IPS-15b (cell line): ENCODE results near the gene ZFHX3.

Experiments used
- H3K27me3 ChIP-seq: one replicate; pipeline ENCODE4 v1.6.1; 2013; ENCODE audit warnings: low read length; ENCODE audit not compliant: control insufficient read depth, insufficient read depth
- H3K36me3 ChIP-seq: one replicate; pipeline ENCODE4 v1.6.1; 2013; ENCODE audit warnings: low read length; ENCODE audit not compliant: control insufficient read depth, insufficient read depth
- H3K4me1 ChIP-seq: one replicate; pipeline ENCODE4 v1.6.1; 2013; ENCODE audit warnings: mild to moderate bottlenecking, low read length; ENCODE audit not compliant: control insufficient read depth, insufficient read depth
- H3K4me3 ChIP-seq: one replicate; pipeline ENCODE4 v1.5.1; 2013; ENCODE audit warnings: low read depth, low read length
- H3K9ac ChIP-seq: one replicate; pipeline ENCODE4 v1.6.1; 2013; ENCODE audit warnings: low read depth, mild to moderate bottlenecking, low read length
- H3K9me3 ChIP-seq: one replicate; pipeline ENCODE4 v1.6.1; 2013; ENCODE audit warnings: mild to moderate bottlenecking, low read length; ENCODE audit not compliant: control insufficient read depth, insufficient read depth

ZFHX3 gene

GRCh38 chr16:72932677-72933335 is 115.1 kb downstream of the ZFHX3 start:
- peaks cover 10% of the 10 kb centered on the region for H3K4me1 ChIP-seq

GRCh38 chr16:72932050-72932449 is 115.9 kb downstream of the ZFHX3 start:
- Histone ChIP-seq H3K4me3 (no peak overlapping the region), H3K4me1 (peaks cover 6% of the 10 kb centered on the region), H3K9me3 (no peaks in the 10 kb centered on the region), H3K36me3 (no peaks in the 10 kb centered on the region), H3K9ac (no peak overlapping the region), H3K27me3 (no peaks in the 10 kb centered on the region)

More at GRCh38 chr16:72932677-72933335, 115.1 kb downstream of the ZFHX3 start:
- H3K27me3 ChIP-seq: no peaks in the 10 kb centered on the region
- H3K9me3 ChIP-seq: no peaks in the 10 kb centered on the region
- H3K9ac ChIP-seq: no peak overlapping the region
- no peak overlapping the region for H3K4me3 ChIP-seq
- H3K36me3 ChIP-seq: no peaks in the 10 kb centered on the region

- Histone ChIP-seq H3K4me3 (no peak overlapping the region), H3K27me3 (no peaks in the 10 kb centered on the region), H3K9ac (no peak overlapping the region), H3K36me3 (peaks cover 3% of the 10 kb centered on the region), H3K4me1 (peaks cover 3% of the 10 kb centered on the region), H3K9me3 (no peaks in the 10 kb centered on the region)
Observed at GRCh38 chr16:72930396-72930795, 117.5 kb downstream of the ZFHX3 start.

GRCh38 chr16:72928090-72928981 is 119.6 kb downstream of the ZFHX3 start:
- no peaks in the 10 kb centered on the region for H3K9me3 ChIP-seq
- no peaks in the 10 kb centered on the region for H3K27me3 ChIP-seq
- H3K4me3 ChIP-seq: no peak overlapping the region
- peaks cover 3% of the 10 kb centered on the region for H3K4me1 ChIP-seq
- H3K36me3 ChIP-seq: peaks cover 3% of the 10 kb centered on the region
- H3K9ac ChIP-seq: no peak overlapping the region

GRCh38 chr16:72927199-72928089 is 120.5 kb downstream of the ZFHX3 start:
- Histone ChIP-seq H3K36me3 (peaks cover 3% of the 10 kb centered on the region), H3K4me1 (peaks cover 3% of the 10 kb centered on the region), H3K27me3 (no peaks in the 10 kb centered on the region), H3K9me3 (no peaks in the 10 kb centered on the region), H3K4me3 (no peak overlapping the region), H3K9ac (no peak overlapping the region)

GRCh38 chr16:72926177-72927070 is 121.5 kb downstream of the ZFHX3 start:
- H3K9me3 ChIP-seq: no peaks in the 10 kb centered on the region
- no peak overlapping the region for H3K9ac ChIP-seq
- H3K27me3 ChIP-seq: no peaks in the 10 kb centered on the region
- H3K4me1 ChIP-seq: no peaks in the 10 kb centered on the region
- peaks cover 3% of the 10 kb centered on the region for H3K36me3 ChIP-seq
- no peak overlapping the region for H3K4me3 ChIP-seq

- no peaks in the 10 kb centered on the region for H3K9me3 ChIP-seq
- H3K4me1 ChIP-seq: no peaks in the 10 kb centered on the region
- H3K4me3 ChIP-seq: no peak overlapping the region
- H3K36me3 ChIP-seq: peaks cover 3% of the 10 kb centered on the region
- no peaks in the 10 kb centered on the region for H3K27me3 ChIP-seq
- no peak overlapping the region for H3K9ac ChIP-seq
Observed at GRCh38 chr16:72925631-72925979, 122.3 kb downstream of the ZFHX3 start.

- no peaks in the 10 kb centered on the region for H3K27me3 ChIP-seq
- no peak overlapping the region for H3K4me3 ChIP-seq
- no peaks in the 10 kb centered on the region for H3K4me1 ChIP-seq
- H3K36me3 ChIP-seq: peaks cover 3% of the 10 kb centered on the region
- H3K9ac ChIP-seq: no peak overlapping the region
- H3K9me3 ChIP-seq: no peaks in the 10 kb centered on the region
Observed at GRCh38 chr16:72924927-72925630, 122.8 kb downstream of the ZFHX3 start.

- no peak overlapping the region for H3K9ac ChIP-seq
- peaks cover 3% of the 10 kb centered on the region for H3K36me3 ChIP-seq
- H3K4me1 ChIP-seq: no peaks in the 10 kb centered on the region
- no peaks in the 10 kb centered on the region for H3K27me3 ChIP-seq
- no peaks in the 10 kb centered on the region for H3K9me3 ChIP-seq
- no peak overlapping the region for H3K4me3 ChIP-seq
Observed at GRCh38 chr16:72924537-72924926, 123.4 kb downstream of the ZFHX3 start.

- H3K4me3 ChIP-seq: no peak overlapping the region
- H3K9ac ChIP-seq: no peak overlapping the region
- H3K27me3 ChIP-seq: no peaks in the 10 kb centered on the region
- H3K9me3 ChIP-seq: no peaks in the 10 kb centered on the region
- peaks cover 3% of the 10 kb centered on the region for H3K36me3 ChIP-seq
- no peaks in the 10 kb centered on the region for H3K4me1 ChIP-seq
Observed at GRCh38 chr16:72923757-72924156, 124.2 kb downstream of the ZFHX3 start.
